NB4 (cell line): ENCODE measurements around the gene AZI2.

Source experiments
- POLR2A ChIP-seq: IDR thresholded peaks from 2 replicates; pipeline ENCODE4 v1.6.1; 2011; ENCODE audit warnings: mild to moderate bottlenecking; ENCODE audit not compliant: insufficient read length; ENCODE audit errors: extremely low read depth
- TF ChIP-seq, protein P1 (sequence below): IDR thresholded peaks from one replicate; pipeline ENCODE4 v1.5.1; 2012; ENCODE audit warnings: low read depth, low read length

- TF ChIP-seq, protein P1, sequence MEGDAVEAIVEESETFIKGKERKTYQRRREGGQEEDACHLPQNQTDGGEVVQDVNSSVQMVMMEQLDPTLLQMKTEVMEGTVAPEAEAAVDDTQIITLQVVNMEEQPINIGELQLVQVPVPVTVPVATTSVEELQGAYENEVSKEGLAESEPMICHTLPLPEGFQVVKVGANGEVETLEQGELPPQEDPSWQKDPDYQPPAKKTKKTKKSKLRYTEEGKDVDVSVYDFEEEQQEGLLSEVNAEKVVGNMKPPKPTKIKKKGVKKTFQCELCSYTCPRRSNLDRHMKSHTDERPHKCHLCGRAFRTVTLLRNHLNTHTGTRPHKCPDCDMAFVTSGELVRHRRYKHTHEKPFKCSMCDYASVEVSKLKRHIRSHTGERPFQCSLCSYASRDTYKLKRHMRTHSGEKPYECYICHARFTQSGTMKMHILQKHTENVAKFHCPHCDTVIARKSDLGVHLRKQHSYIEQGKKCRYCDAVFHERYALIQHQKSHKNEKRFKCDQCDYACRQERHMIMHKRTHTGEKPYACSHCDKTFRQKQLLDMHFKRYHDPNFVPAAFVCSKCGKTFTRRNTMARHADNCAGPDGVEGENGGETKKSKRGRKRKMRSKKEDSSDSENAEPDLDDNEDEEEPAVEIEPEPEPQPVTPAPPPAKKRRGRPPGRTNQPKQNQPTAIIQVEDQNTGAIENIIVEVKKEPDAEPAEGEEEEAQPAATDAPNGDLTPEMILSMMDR: no peak
- TF ChIP-seq POLR2A: no peak
Observed at GRCh38 chr3:28334552-28334951, 14.1 kb downstream of the AZI2 start.
